Spleen (tissue), 11 donors: ENCODE results near the gene OR51B4. TPM values are rescaled to one million over a fixed set of nuclear protein-coding genes. Genes with fewer than 3 reads are reported as not detected.

Source experiments
- DNase-seq: peaks from one replicate; pipeline ENCODE4 v3.0.0-alpha.2; 2020
- H3K27ac ChIP-seq, 8 donors: fragments of 200-600 bp; sonication (generic) in 7 of 8; 1 replicate in 4 of 8; 2 replicates in 4 of 8; pipeline versions ENCODE4 v1.5.0 to v1.8.0; 2016 to 2021; ENCODE audit warnings: inconsistent platforms in 4 of 8, mild to moderate bottlenecking in 4 of 8, moderate library complexity in 1 of 8
- H3K27me3 ChIP-seq, 7 donors: fragments of 200-600 bp; sonication (generic) in 6 of 7; replicated peaks in 1 of 7; 1 replicate in 4 of 7; 2 replicates in 3 of 7; pipeline versions ENCODE4 v1.5.0 to v1.8.0; 2016 to 2021; ENCODE audit warnings: inconsistent platforms in 3 of 7, mild to moderate bottlenecking in 1 of 7
- H3K36me3 ChIP-seq, 6 donors: fragments of 200-600 bp; sonication (generic) in 5 of 6; 1 replicate in 4 of 6; 2 replicates in 2 of 6; pipeline versions ENCODE4 v1.5.0 to v1.8.0; 2016 to 2021; ENCODE audit warnings: inconsistent platforms in 2 of 6
- H3K4me1 ChIP-seq, 6 donors: fragments of 200-600 bp; sonication (generic) in 5 of 6; 1 replicate in 3 of 6; 2 replicates in 3 of 6; pipeline versions ENCODE4 v1.5.0 to v1.8.0; 2016 to 2021; ENCODE audit warnings: inconsistent platforms in 3 of 6
- H3K4me3 ChIP-seq, 8 donors: fragments of 200-600 bp; sonication (generic) in 7 of 8; 1 replicate in 4 of 8; 2 replicates in 4 of 8; pipeline versions ENCODE4 v1.5.0 to v1.8.0; 2016 to 2021; ENCODE audit warnings: inconsistent platforms in 4 of 8, mild to moderate bottlenecking in 4 of 8, moderate library complexity in 2 of 8
- H3K9me3 ChIP-seq, 8 donors: fragments of 200-600 bp; sonication (generic) in 7 of 8; 1 replicate in 4 of 8; 2 replicates in 4 of 8; pipeline versions ENCODE4 v1.5.0 to v1.8.0; 2016 to 2021; ENCODE audit warnings: inconsistent platforms in 4 of 8
- CTCF ChIP-seq, 11 experiments: fragments of 200-600 bp in 7 of 11; fragments of 450-650 bp in 4 of 11; sonication (generic) in 4 of 11; IDR thresholded peaks in 8 of 11; conservative IDR thresholded peaks in 3 of 11; 1 replicate in 7 of 11; 2 replicates in 4 of 11; pipeline versions ENCODE4 v1.4.0 to v1.8.0; 2016 to 2021; ENCODE audit warnings: antibody characterized with exemption in 11 of 11, inconsistent platforms in 4 of 11, mild to moderate bottlenecking in 1 of 11
- POLR2A ChIP-seq, 3 donors: fragments of 450-650 bp; IDR thresholded peaks; one replicate each; pipeline ENCODE4 v1.5.1; 2017; ENCODE audit warnings: antibody characterized with exemption in 3 of 3, mild to moderate bottlenecking in 1 of 3
- POLR2AphosphoS5 ChIP-seq, 3 donors: sonication (generic); formaldehyde crosslinking; IDR thresholded peaks; one replicate each; pipeline ENCODE4 v1.5.1; 2017; ENCODE audit warnings: antibody characterized with exemption in 3 of 3
- WGBS, 5 donors: extraction: QIAGEN DNeasy Blood & Tissue Kit in 3 of 5; methylation state at CpG; one replicate each; pipeline versions ENCODE4 v1.1.5 to v1.1.7; 2013 to 2018; 5-methylcytosine and 5-hydroxymethylcytosine counted together
- intact Hi-C: fragments of 100-400 bp; cut with DNase I; formaldehyde crosslinking; loops from one replicate; pipeline ENCODE4 v1.15.0; 2023; ENCODE audit warnings: low total_unique reads
- polyA plus RNA-seq, 3 donors: library from polyadenylated mRNA; stranded (reverse); fragments of 200-250 nt; gene quantifications; one replicate each; pipeline ENCODE4 v1.2.1, GENCODE V29; 2013
- total RNA-seq, 7 donors: library from RNA; depleted of rRNA in 3 of 7; stranded (reverse); fragments of >200 nt in 3 of 7; fragmentation: NEBNext Ultra II Directional in 4 of 7; extraction: Animal tissue kit (Norgen Biotek cat#: 25700) in 4 of 7; gene quantifications; one replicate each; pipeline versions ENCODE4 v1.1.0 to v1.2.1, GENCODE V29; 2016 to 2021
- donor health status: healthy with polysubstance abuse.
- donor health status: DM: no; HTN: no; CAD: no; lungs with moderate emphysema.
- donor health status: DM: no; HTN: no; CAD: no.
- donor health status: Bipolar disorder and iron deficiency.
- donor health status: healthy.
- donor health status: DM: no; HTN: no; CAD: no.
- donor health status: DM: yes; HTN: yes; CAD: no.

The OR51B4 gene
- total and polyA plus RNA-seq, 10 donors = not detected

GRCh38 chr11:5272395-5273017 is 29.2 kb downstream of the OR51B4 start:
- WGBS, 5 donors = 60 to 83% (median 68%) methylated on average over 4 of the region's 4 CpGs
- Histone ChIP-seq H3K4me3 (no peak overlapping the region), H3K4me1 (no peaks in the 10 kb centered on the region), H3K9me3 (no peaks in the 10 kb centered on the region), H3K27ac (no peak overlapping the region), H3K27me3 (no peaks in the 10 kb centered on the region), H3K36me3 (no peaks in the 10 kb centered on the region)
- TF ChIP-seq POLR2AphosphoS5 (IDR thresholded peaks at IDR 0.05) (no peak), POLR2A (IDR thresholded peaks at IDR 0.05) (no peak), CTCF (IDR thresholded peaks at IDR 0.05 in 8 of 11, conservative IDR thresholded peaks at IDR 0.05 in 3 of 11) (no peak)
- no peak for DNase-seq
- intact Hi-C loops = no loop called here

- Histone ChIP-seq H3K36me3 (no peaks in the 10 kb centered on the region), H3K4me1 (no peaks in the 10 kb centered on the region), H3K4me3 (no peak within 1 kb of the TSS), H3K27ac (no peak within 1 kb of the TSS), H3K27me3 (no peaks in the 10 kb centered on the region), H3K9me3 (no peaks in the 10 kb centered on the region)
- WGBS, 5 donors = 39 to 80% (median 70%) methylated on average over 4 of the region's 4 CpGs
- TF ChIP-seq POLR2AphosphoS5 (IDR thresholded peaks at IDR 0.05) (no peak), POLR2A (IDR thresholded peaks at IDR 0.05) (no peak), CTCF (IDR thresholded peaks at IDR 0.05 in 8 of 11, conservative IDR thresholded peaks at IDR 0.05 in 3 of 11) (no peak)
- no peak for DNase-seq
- intact Hi-C loops = no loop called here
Measured at GRCh38 chr11:5269715-5270147, 32.0 kb downstream of the OR51B4 start, which contains the start of gene HBE1. TSS of gene HBE1 (minus strand) at chr11:5269945. CDS start at chr11:5269890, 55 bp downstream.

GRCh38 chr11:5267033-5267563 is 34.6 kb downstream of the OR51B4 start:
- no peaks in the 10 kb centered on the region for H3K4me1 ChIP-seq
- no peak overlapping the region for H3K27ac ChIP-seq
- TF ChIP-seq POLR2A (IDR thresholded peaks at IDR 0.05) (no peak), CTCF (IDR thresholded peaks at IDR 0.05 in 8 of 11, conservative IDR thresholded peaks at IDR 0.05 in 3 of 11) (no peak), POLR2AphosphoS5 (IDR thresholded peaks at IDR 0.05) (no peak)
- H3K9me3 ChIP-seq = peaks cover 0 to 2% (median 0%) of the 10 kb centered on the region in 8 donors
- no peak overlapping the region for H3K4me3 ChIP-seq
- intact Hi-C loops = no loop called here
- no peak for DNase-seq
- H3K36me3 ChIP-seq = no peaks in the 10 kb centered on the region
- H3K27me3 ChIP-seq = no peaks in the 10 kb centered on the region
- 69 to 87% (median 77%) methylated on average over 2 of the region's 2 CpGs for WGBS, 5 donors

GRCh38 chr11:5266609-5267008 is 35.1 kb downstream of the OR51B4 start:
- H3K4me1 ChIP-seq = no peaks in the 10 kb centered on the region
- TF ChIP-seq POLR2A (IDR thresholded peaks at IDR 0.05) = no peak
- TF ChIP-seq CTCF (IDR thresholded peaks at IDR 0.05 in 8 of 11, conservative IDR thresholded peaks at IDR 0.05 in 3 of 11) = no peak
- no peak for TF ChIP-seq POLR2AphosphoS5 (IDR thresholded peaks at IDR 0.05)
- no peak for DNase-seq
- no peak overlapping the region for H3K4me3 ChIP-seq
- intact Hi-C loops = no loop called here
- peaks cover 0 to 5% (median 0%) of the 10 kb centered on the region in 8 donors for H3K9me3 ChIP-seq
- H3K36me3 ChIP-seq = no peaks in the 10 kb centered on the region
- no peaks in the 10 kb centered on the region for H3K27me3 ChIP-seq
- H3K27ac ChIP-seq = no peak overlapping the region
